ENCODE data around the gene HOXD13.

Gene HOXD13

DNA sequence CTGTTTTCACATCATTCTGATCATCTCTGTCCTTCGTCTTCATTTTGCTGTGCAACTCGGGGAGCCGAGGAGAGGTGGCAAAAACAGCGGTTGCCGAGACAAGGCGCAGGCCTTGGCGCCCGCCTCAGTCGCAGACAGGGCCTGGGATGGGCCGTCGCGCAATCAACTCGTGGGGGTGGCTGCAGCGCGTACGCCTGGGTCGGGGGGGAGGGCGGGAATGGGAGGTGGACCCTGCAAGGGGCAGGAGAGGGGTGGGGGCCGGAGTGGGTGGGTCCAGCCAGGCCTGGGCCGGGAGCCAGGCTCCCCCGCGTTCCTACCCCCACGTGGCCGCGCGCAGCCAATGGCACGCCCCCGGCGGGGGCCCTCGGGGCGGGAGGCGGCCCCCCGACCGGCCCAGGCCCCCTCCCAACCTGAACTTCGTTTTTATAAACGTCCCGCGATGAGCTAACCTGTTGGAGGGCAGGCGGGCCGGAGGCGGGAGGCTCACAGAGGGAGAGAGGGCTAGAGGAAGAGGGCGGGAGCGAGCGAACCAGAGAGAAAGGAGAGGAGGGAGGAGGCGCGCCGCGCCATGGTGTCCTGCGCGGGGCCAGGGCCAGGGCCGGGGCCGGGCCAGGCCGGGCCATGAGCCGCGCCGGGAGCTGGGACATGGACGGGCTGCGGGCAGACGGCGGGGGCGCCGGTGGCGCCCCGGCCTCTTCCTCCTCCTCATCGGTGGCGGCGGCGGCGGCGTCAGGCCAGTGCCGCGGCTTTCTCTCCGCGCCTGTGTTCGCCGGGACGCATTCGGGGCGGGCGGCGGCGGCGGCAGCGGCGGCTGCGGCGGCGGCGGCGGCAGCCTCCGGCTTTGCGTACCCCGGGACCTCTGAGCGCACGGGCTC, at the start of gene HOXD13:
HOXD13 (plus strand) TSS at position 452 of the 875 bp plus-strand sequence; CDS start at position 622, 170 bp downstream.
- no peak for DNase-seq
- in situ Hi-C loops (cut with MboI; ENCODE audit: low pct_unique_long_range_greater_than_20kb, low sequenced_read_pairs), result loop anchor here (25.0 kb wide), 2 partner anchors 405 to 730 kb away; no protein-coding TSS in a partner anchor

DNA sequence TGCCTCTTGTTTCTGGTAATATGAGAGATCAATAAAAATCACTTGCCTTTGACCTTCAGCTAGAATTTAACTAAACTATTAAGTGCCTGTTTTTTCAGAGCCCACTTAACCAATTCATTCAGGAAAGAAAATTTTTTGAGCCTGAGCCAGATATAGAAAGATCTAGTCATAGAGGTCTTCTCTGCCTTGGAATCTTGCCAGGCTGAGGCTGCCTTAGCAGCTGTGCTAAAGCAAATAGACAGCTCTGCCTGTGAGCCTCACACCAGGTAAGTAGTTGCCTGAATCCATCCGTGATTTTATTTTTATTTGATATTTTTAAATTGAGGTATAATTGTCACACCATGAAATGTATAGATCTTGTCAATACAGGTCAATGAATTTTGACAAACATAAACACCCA, 36.1 kb upstream of the HOXD13 start:
- no peak for DNase-seq
- in situ Hi-C loops (cut with MboI; ENCODE audit: low pct_unique_long_range_greater_than_20kb, low sequenced_read_pairs), result no loop called here

DNA sequence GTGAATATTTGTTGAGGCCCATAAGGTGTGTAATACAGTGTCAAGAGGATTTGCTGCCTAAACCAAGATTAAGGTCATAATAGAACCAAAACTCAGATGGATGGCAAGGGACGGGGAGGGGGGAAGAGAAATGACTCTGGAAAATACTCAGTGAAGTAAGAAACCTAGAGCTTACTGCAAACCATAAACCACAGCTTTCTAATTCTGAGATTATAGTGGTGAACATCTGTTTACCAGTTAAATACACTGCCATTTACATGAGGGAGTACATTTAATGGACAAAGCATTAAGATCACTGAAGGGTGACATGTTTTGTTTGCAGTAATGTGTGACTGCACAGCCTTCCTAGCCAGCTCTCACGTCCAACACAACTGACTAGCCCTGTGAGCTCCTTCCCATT, 28.6 kb upstream of the HOXD13 start:
- in situ Hi-C loops (cut with MboI; ENCODE audit: low pct_unique_long_range_greater_than_20kb, low sequenced_read_pairs), result no loop called here
- no peak for DNase-seq

DNA sequence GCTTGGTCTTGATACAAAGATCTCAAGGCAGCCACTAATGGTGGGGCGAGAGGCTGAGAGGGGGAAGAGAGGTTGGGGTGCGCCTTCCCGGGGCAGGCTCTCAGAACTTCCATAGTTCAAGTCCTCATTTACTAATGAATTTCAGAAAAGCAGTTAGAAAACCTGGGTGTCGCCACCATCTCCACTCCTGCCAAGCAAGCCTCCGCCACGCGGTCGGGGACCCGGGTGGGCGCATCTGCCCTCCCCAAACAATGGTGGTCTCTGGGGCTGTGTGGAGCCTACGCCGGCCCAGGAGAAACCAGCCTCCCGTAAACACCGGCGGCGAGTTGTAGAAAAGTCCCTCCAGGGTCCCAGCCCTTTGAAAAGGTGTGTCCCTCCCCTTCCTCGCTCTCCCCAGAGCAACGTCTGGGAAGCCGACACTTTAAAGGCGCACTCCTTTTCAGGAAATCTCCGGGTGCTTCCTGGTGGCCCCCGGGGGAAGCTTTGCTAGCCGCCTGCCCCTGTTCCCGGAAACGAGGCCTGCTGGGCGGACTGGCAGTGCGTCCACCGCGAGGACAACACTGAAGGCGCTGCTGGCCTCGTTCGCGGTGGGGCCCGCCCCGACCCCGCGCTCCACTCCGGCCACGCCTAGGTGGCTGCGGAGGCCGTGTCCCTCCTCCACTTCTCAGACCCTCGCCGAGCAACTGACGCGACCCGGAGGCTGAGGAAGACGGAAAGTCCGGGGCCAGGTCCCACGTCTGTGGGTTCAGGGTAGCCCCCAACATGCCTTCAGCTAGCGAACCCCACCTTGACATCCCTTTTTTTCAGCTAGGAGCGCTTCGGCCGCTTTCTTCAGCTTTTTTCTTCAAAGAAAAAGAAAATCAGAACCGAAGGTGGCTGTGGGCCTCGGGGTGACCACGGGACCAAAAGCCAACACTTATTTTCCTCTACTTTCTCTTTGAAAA, 25.6 kb upstream of the HOXD13 start:
- no peak for DNase-seq
- in situ Hi-C loops (cut with MboI; ENCODE audit: low pct_unique_long_range_greater_than_20kb, low sequenced_read_pairs), result no loop called here

DNA sequence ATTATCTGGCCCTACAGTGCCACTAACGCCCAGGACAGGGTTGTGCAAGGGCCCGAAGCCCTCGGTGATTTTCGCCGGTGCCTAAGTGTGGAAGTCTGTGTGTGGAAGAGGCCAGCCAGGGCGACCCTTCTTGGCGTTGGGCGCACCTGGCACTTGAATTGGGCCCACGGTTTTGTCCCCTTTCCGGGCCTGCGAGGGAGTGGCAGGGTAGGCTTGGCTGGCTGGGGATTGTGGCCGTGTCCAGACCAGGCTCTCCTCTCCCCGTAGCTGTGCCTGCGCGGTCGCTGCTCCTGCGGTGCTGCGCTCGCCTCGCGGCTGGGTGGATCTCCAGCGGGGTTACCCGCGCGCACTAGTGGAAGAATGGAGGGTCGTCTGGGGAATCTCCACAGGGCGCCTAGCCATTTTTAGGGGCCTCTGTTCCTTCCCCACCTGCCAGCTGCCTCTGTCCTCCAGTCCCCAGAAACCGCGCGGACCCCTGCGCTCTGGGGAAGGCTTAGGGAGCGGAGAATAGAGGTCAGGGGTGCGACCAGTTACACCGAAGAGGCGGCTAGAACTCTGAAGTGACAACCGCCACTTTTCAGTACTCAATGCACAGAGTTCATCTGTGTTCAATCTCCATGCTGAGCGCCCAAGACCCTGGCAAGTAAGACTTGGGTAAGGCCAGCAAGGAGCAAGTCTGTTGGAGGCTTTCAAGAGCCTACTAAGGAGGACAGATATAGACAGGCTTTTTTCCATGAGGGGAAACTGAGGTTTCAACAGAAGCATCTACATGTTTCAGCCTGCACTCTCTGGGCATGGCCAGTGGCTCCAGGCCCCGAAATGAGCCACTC, 24.7 kb upstream of the HOXD13 start:
- in situ Hi-C loops (cut with MboI; ENCODE audit: low pct_unique_long_range_greater_than_20kb, low sequenced_read_pairs), result no loop called here
- DNase-seq, result no peak

DNA sequence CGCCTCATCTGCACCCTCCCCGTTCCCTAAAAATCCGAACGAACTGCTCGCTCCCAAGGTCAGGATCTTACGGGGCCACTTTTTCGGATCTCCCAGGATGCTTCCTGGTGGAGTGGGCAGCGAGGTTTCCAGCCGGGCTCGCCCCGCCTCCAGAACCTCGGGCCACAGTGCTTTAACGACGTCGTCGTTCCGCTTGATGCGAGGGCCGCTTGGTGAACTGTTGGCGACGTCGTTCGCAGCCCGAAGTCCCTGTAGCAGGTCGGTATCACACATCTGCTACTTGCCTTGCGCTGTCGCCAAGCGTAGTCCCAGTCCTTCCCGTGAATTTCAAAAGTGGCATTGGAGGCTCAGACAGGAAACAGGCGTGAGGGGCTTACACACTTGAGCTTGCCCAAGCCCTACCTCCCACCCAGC, 24.1 kb upstream of the HOXD13 start:
- in situ Hi-C loops (cut with MboI; ENCODE audit: low pct_unique_long_range_greater_than_20kb, low sequenced_read_pairs), result no loop called here

DNA sequence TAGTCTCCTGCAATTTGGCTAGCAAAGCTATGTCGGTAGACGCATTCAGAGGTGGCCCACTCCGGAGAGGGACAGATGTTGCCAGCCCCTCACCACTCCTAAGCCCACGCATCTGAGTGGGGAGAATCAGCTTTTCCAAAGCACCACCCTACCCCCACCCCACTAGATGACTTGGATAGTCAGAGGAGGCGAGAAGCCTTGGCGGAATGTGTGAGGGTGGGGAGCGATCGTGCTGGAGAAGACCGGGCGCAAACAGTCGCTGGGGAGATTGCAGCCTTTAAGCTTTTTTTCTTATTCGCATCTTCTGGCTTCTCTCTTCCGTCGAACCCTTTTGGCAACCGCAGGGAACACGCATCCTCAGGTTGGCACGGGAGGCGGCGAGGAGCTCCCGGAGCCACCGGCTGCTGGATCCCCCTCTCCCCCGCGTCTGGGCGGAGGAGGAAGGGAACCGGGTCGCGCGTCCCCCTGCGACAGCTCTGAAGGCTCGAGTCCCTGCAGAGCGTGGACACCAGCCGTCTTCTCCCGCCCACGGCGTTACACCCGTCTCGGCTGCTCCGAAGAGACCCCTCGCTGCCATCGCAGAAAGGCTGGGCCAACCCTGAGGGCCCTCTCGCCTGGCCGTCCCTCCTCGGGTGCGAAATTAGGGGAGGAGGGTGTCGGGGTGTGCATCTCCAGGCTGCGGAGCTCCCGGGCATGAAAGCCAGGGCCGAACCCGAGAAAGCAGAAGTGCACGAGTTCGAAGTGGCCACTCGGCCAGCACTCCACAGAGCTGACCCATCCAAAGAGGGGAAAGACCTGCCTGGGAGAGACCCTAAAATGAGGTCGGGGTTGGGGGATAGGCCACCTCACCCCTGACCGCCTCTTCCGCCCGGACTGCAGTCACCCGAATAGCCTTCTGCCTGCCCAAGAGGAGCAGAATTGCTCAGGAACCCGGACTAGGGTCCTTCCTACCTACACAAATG, 20.9 kb upstream of the HOXD13 start:
- no peak for DNase-seq
- in situ Hi-C loops (cut with MboI; ENCODE audit: low pct_unique_long_range_greater_than_20kb, low sequenced_read_pairs), result no loop called here

More for the DNA sequence above, 24.1 kb upstream of the HOXD13 start:
- DNase-seq, result no peak

DNA sequence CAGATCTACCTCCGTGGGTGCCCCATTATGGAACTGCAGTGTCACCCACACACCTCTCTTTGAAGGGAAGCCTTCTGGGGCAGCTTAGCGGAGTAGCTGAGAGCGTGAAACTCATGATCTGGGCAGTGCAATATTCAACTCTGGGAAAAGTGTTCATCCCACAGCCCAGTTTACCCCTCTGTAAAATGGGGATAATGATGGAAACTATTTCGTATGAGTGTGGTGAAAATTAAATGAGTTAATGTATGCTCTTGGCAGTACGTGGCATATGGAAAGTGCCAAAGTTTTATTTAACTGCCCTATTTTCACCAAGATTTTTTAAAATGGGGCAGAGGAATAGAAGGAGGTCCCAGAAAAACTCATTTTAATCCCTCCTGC, 20.2 kb upstream of the HOXD13 start:
- in situ Hi-C loops (cut with MboI; ENCODE audit: low pct_unique_long_range_greater_than_20kb, low sequenced_read_pairs), result no loop called here
- no peak for DNase-seq

DNA sequence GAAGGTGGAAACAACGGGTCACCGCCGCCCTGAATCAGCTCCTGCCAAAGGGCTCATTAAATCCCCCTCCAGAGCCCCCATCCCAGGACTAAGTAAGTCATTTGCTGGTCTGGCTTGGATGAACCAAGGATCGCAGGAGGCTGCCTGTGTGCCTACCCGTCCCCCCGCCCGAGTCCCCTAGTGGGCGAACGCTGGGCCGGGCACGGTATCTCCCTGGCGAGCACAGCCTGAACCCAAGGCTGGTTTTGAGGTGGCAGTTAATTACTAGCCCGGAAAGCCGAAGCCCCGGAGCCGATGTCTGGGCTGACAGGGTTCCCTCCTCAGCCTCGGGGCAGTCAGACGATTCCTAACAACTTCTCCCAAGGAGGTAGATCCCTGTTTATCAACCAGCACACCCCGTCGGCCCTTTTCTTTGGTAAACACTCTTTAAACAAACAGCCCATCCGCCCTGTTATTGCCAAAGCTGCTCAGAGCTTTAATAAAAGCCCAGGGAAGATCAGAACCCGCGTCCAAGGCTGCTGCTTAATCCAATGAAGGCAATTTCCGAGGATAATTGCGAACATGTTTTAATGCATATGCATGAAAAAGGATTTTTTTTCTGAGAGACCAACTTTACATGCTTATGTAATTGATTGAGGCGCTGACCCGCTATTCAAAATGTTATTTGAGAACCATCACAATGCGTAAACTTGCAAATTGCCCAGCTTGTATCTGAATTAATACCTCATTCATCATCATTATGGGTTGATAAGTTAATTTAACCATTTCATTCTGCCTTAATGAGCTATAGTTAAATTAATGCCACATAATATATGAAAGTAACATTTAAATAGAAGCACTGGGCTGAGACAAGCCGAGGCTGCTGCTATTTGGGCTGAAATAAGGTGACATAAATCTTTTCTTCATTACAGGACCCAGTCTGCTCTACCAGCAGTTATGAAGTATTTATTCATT, 19.3 kb upstream of the HOXD13 start:
- no peak for DNase-seq
- in situ Hi-C loops (cut with MboI; ENCODE audit: low pct_unique_long_range_greater_than_20kb, low sequenced_read_pairs), result no loop called here

DNA sequence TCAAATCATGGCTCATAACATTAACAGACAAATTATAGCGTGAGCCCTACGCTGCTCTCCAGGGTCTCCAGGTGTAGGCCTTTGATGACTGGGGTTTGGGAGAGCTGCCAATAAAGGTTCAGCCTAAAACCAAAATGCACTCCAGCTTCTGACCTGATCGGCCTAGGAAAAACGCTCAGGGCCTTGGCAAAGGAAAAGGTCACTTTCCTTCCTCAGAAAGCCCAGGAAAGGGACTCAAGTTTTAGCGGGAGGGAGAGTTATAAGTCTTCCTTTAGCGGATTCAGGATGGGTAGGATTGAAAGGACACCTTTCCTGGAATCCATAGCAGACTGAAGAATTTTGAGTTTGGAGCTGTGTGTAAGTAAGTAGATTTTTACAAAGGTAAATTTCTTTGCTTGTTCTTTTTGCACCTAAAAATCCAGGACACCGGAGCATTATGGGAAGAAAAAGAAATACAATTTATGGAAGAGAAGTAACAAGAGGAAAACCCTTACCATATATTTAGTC, 17.5 kb upstream of the HOXD13 start:
- in situ Hi-C loops (cut with MboI; ENCODE audit: low pct_unique_long_range_greater_than_20kb, low sequenced_read_pairs), result loop anchor here (25.0 kb wide), 2 partner anchors 388 to 713 kb away; no protein-coding TSS in a partner anchor
- DNase-seq, result no peak

DNA sequence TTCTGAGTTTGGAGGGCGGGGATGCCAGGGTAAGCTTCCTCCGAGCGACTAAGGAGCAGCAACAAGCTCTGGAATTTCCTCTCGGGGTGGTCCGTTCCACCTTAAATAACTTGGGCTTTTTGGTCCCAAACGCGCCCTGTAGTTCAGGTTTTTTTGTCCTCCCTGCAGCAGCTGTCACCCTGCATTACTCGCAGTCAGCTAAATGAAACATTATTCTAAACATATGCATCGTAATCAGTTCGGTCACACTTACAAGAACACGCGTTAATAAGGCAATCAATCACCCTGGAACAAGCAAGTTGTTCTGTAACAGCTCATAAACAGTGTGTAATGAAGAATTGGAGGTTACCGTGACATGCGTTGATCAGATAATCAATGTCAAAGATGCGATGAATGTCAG, 17.0 kb upstream of the HOXD13 start:
- in situ Hi-C loops (cut with MboI; ENCODE audit: low pct_unique_long_range_greater_than_20kb, low sequenced_read_pairs), result loop anchor here (25.0 kb wide), 2 partner anchors 388 to 713 kb away; no protein-coding TSS in a partner anchor
- DNase-seq, result no peak

DNA sequence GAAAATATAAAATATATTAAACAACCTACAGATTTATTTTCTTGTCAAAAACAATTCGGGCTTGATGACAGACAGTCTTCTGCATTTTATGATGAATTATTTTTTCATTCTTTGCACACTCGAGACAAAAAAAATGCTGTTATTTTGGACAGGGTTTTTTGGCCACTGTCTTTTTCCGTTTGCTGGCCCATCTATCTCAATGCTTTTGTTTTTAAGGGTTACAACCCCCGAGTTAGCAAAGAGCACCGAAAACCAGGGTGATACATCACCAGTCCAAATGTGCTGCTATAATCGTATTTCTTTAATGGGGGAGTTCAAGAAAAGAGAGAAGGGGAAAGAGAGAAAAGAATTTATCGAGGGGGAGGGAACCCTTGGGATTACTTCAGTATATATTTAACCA, 16.5 kb upstream of the HOXD13 start:
- DNase-seq, result no peak
- in situ Hi-C loops (cut with MboI; ENCODE audit: low pct_unique_long_range_greater_than_20kb, low sequenced_read_pairs), result loop anchor here (25.0 kb wide), 2 partner anchors 389 to 714 kb away; no protein-coding TSS in a partner anchor

DNA sequence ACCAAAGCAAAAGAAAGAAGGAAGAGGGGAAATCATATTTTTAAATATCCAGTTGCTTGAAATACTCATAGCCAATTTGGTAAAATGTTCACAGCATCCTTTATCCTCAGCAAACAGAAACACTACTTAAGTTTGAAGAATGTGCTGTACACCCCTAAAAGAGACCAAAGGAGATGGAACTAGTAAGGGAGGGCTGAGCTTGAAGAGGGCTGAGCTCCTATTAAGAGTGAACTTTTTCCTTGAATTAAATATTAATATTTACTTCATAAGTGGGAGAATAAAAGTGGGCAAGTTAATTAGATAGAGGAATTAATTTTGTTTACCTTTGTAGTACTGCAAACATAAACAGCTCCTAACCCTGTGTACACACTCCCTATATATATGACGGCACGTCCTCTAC, 15.7 kb upstream of the HOXD13 start:
- DNase-seq, result no peak
- in situ Hi-C loops (cut with MboI; ENCODE audit: low pct_unique_long_range_greater_than_20kb, low sequenced_read_pairs), result loop anchor here (25.0 kb wide), 2 partner anchors 389 to 714 kb away; no protein-coding TSS in a partner anchor

DNA sequence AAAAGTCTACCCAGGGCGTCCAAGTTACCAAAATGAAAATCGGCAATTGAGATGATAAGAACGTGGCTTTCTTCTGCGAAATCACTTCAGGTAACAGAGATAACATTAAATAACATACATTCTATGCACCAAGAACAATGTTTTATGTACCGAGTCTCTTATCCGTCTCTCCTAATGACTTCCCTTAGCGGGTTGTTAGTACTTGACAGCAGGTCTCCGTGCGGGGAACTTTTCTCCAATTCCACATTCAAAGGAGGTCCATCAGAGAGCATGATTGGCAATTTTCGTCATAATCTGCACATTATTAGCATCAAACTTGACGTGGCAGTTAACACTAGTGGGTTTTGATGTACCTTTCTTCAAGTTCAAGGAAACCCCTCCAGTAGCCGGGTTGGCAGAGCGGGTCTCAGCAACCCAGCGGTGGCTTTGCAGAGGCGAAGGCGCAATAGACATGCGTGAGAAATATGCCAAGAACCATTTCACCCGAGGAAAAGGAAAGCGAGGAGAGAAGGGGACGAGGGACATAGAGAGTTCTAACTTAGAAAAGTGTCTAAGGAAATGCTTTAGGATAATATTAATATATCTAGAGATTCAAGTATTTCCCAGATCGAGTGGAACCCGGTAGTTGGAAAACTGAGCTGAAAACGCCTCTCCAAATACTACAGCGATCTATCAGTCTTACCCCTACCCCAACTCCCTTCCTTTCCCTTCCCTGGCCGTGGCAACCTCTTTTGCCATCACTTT, 13.8 kb upstream of the HOXD13 start:
- in situ Hi-C loops (cut with MboI; ENCODE audit: low pct_unique_long_range_greater_than_20kb, low sequenced_read_pairs), result loop anchor here (25.0 kb wide), 2 partner anchors 391 to 716 kb away; no protein-coding TSS in a partner anchor
- DNase-seq, result no peak

DNA sequence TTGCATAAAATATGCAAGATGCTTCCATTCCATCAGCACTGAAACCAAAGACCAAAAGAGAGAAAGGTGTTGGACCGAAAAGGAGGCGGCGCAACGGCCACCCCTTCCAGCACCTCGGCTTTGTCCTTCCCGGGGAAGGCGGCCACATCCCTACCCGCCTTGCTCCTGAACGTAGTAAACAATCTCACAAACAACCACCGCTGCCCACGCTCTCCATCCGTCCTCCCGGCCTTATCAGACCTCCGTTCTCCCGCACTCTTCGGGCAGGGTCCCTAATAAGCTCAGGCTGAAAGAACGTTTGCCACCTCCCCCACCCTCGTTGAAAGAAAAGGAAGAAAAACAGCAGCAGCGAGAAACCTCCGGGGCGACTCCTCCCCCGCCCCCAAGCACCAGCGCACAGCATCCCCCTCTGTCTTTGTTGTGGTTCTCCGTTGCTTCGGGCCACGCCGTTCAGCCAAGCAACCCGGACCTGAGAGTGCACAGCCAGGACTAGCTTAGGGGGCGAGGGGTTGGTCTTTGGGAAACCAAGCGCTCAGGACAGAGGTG, 13.2 kb upstream of the HOXD13 start:
- in situ Hi-C loops (cut with MboI; ENCODE audit: low pct_unique_long_range_greater_than_20kb, low sequenced_read_pairs), result loop anchor here (25.0 kb wide), 2 partner anchors 392 to 717 kb away; no protein-coding TSS in a partner anchor

More for the DNA sequence above, 13.2 kb upstream of the HOXD13 start:
- DNase-seq, result no peak
